HG03521 (cell line): ENCODE data around the gene AACS.
"Not testable (repeated sequence)": the region's sequence is repeated elsewhere in the genome, so short reads cannot be mapped to it uniquely, and the experiment has no call there.

Source experiments
- ATAC-seq: cut with Tn5 transposase; IDR thresholded peaks from one replicate; pipeline ENCODE4 v1.9.1; 2021; ENCODE audit warnings: mild to moderate bottlenecking, moderate library complexity; ENCODE audit not compliant: unreplicated experiment

The AACS gene

GRCh38 chr12:125090437-125090836, 25.2 kb downstream of the AACS start:
- ATAC-seq = no peak

DNA sequence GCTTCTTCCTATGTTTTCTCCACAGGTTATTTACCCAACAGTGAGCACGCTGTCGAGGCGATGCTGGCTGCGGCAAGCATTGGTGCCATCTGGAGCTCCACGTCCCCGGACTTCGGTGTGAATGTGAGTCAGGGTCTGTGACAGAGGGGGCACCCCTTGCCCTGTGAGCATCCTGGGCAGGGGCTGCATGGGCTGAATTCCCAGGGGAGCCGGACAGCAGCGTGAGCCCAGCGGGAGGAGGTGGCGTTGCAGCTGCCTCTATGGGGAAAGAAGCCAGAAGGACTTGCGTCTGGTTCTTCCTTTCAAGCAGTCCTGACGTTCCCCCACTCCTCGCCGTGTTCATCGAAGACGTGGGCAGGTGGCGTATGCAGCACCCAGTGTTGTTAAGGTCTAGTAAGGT, 26.2 kb downstream of the AACS start:
- ATAC-seq = no peak

- ATAC-seq = no peak
These were observed 27.1 kb downstream of the AACS start for GRCh38 chr12:125092108-125092871.

- ATAC-seq = no peak
These were observed 27.8 kb downstream of the AACS start for GRCh38 chr12:125092872-125093680.

GRCh38 chr12:125093681-125094330, 28.6 kb downstream of the AACS start:
- ATAC-seq = no peak

DNA sequence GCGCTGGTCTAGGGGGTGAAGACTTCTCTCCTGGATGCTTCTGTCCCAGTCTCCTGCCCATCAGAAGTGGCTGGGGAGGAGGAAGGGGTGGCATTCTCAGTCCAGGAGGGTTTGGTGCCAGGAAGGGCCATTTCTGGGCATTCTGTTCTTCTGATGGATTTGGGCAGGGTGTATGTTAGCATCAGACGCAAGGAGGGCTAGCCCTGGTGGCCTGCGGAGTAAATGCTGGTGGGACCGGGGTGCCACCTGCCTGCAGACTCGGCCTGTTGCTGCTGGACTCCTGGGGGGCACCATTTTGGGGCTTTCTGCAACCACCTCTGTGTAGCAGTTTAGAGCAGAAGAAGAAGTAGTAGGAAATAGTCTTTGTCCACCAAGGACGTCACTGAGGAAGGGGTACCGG, 31.7 kb downstream of the AACS start:
- no peak for ATAC-seq

DNA sequence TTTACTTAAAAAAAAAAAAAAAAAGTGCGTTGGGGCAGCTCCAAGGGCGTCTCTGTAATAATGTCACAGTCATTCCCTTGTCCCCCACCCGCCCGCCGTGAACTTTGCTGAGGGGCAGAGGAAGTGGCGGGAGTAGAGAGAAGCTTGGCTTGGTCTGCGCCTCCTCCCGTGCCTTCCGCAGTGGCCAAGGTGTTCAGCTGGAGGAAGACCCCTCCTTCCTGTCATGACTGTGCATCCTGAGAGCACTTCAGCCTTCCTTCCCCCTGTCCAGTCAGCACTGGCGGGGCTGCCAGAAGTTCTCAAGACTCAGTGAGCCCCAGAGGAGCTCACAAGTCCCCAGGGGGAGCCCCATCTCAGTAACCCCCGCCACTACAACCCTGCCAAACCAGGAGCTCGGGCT, 32.2 kb downstream of the AACS start:
- ATAC-seq = no peak

- ATAC-seq = no peak
These were observed 33.6 kb downstream of the AACS start for GRCh38 chr12:125098676-125099408.

GRCh38 chr12:125099409-125099782, 34.2 kb downstream of the AACS start:
- ATAC-seq = no peak

GRCh38 chr12:125100551-125101434, 35.6 kb downstream of the AACS start:
- ATAC-seq = no peak

- ATAC-seq = no peak
These were observed 39.7 kb downstream of the AACS start for GRCh38 chr12:125104982-125105381.

- ATAC-seq = no peak
These were observed 40.4 kb downstream of the AACS start for GRCh38 chr12:125105600-125105999.

DNA sequence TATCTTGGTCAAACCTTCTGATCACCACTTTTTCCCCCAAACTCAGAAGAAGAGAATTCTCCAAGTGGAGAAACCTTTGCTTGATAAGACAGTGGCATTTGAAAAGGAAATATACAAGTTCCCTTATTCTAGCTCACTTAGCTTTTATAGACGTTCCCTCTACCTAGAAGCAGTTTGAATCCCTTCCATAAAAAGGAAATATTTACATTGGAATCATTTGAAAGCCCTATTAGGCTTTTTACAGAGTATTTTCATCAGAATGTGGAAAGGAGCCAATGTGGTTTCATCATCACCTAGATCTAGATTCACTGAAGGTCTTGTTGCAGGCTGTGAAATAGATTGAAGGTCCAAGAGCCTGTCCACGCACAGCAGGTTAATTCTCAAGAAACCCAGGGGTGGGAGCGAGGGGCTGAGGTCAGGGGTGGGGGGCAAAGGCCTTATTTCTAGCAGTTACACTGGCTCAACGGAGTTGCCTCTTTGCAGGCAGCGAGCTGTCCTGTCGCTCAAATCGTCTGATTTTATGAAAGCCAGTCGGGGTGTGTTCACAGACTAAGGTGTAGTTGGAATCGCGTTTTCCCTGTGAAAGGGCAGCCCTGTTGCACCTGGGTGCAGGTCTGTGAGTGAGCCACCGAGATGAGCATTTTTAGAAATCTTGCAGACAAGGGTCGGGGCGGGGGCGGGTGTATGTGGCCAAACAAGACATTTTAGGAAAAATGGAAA, 45.6 kb downstream of the AACS start:
- ATAC-seq = no peak

DNA sequence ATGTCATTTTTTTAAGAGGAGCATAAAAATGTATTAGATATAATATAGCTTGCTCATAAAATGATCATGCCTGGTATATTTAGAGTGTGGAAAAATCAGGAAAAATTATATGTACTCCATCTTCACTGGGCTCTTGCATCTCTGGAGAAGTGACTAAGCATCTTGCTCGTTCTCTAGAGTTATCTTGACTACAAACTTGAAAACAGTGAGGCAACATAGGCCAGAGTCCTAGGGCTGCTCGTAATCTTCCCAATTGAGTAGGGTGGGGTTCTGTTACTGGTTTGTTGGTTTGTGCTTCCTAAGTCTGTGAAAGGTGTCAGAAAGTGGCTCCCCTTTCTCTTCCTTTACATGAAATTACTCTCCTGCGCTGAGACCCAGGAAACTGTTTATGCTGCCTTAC, 46.2 kb downstream of the AACS start:
- no peak for ATAC-seq

GRCh38 chr12:125112614-125113013, 47.4 kb downstream of the AACS start:
- not testable (repeated sequence) for ATAC-seq

GRCh38 chr12:125113263-125113662, 48.0 kb downstream of the AACS start:
- ATAC-seq = no peak

- no peak for ATAC-seq
These were observed 48.6 kb downstream of the AACS start for GRCh38 chr12:125113789-125114188.

- ATAC-seq = no peak
These were observed 49.3 kb downstream of the AACS start for GRCh38 chr12:125114365-125115141.

DNA sequence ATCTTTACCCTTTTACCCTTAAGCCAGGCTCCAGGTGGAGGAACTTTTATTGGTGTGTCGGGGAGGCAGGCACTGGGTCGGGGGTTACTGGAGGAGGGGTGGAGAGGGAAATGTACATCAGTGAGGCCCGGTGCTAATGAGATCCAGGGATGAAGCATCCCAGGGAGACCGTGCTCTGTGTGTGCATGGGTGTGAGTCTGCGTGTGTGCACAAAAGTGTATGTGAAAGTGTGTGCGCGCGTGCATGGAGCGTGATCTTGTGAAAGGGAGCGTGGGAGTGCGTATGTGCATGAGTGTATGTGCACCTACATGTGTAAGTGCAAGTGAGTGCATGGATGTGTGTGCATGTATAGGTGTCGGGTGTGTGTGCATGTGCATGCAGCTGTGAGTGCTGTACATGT, 55.3 kb downstream of the AACS start:
- no peak for ATAC-seq
